Superior temporal gyrus (tissue), 1 donor: ENCODE data around the gene PAWR.
"Not testable (repeated sequence)": the region's sequence is repeated elsewhere in the genome, so short reads cannot be mapped to it uniquely, and the experiment has no call there.

Source experiments
- DNase-seq: peaks from one replicate; pipeline ENCODE4 v3.0.0-alpha.2; 2016; ENCODE audit errors: extremely low spot score

PAWR gene

GRCh38 chr12:79648881-79649280, 41.9 kb downstream of the PAWR start:
- no peak for DNase-seq

GRCh38 chr12:79646843-79647242, 43.9 kb downstream of the PAWR start:
- DNase-seq, result not testable (repeated sequence)

- no peak for DNase-seq
Measured at GRCh38 chr12:79645235-79645630, 45.5 kb downstream of the PAWR start.

GRCh38 chr12:79644274-79645234, 46.2 kb downstream of the PAWR start:
- DNase-seq, result no peak

- no peak for DNase-seq
Measured at GRCh38 chr12:79643821-79644220, 46.9 kb downstream of the PAWR start.

GRCh38 chr12:79638490-79638889, 52.3 kb downstream of the PAWR start:
- DNase-seq, result no peak

GRCh38 chr12:79637093-79637492, 53.7 kb downstream of the PAWR start:
- DNase-seq, result no peak

GRCh38 chr12:79635676-79636075, 55.1 kb downstream of the PAWR start:
- DNase-seq, result no peak

GRCh38 chr12:79634957-79635471, 55.8 kb downstream of the PAWR start:
- DNase-seq, result no peak

- no peak for DNase-seq
Measured at GRCh38 chr12:79629561-79629960, 61.2 kb downstream of the PAWR start.

GRCh38 chr12:79626735-79627134, 64.0 kb downstream of the PAWR start:
- not testable (repeated sequence) for DNase-seq

- DNase-seq, result no peak
Measured at GRCh38 chr12:79624378-79624777, 66.4 kb downstream of the PAWR start.

GRCh38 chr12:79619872-79620562, 70.7 kb downstream of the PAWR start:
- no peak for DNase-seq

GRCh38 chr12:79618848-79619404, 71.8 kb downstream of the PAWR start:
- DNase-seq, result no peak

- DNase-seq, result no peak
Measured at GRCh38 chr12:79617696-79618095, 73.1 kb downstream of the PAWR start.

GRCh38 chr12:79615596-79616560, 74.9 kb downstream of the PAWR start:
- no peak for DNase-seq

- DNase-seq, result no peak
Measured at GRCh38 chr12:79614730-79615129, 76.0 kb downstream of the PAWR start.

GRCh38 chr12:79601908-79602307, 88.9 kb downstream of the PAWR start:
- no peak for DNase-seq

- DNase-seq, result no peak
Measured at GRCh38 chr12:79597910-79598309, 92.9 kb downstream of the PAWR start.

GRCh38 chr12:79596719-79597350, 93.9 kb downstream of the PAWR start:
- no peak for DNase-seq

- no peak for DNase-seq
Measured at GRCh38 chr12:79595273-79595672, 95.5 kb downstream of the PAWR start.
